IPS-15b (cell line): ENCODE measurements around the gene TCTN1.

Experiments
- H3K27me3 ChIP-seq: one replicate; pipeline ENCODE4 v1.6.1; 2013; ENCODE audit warnings: low read length; ENCODE audit not compliant: control insufficient read depth, insufficient read depth
- H3K36me3 ChIP-seq: one replicate; pipeline ENCODE4 v1.6.1; 2013; ENCODE audit warnings: low read length; ENCODE audit not compliant: control insufficient read depth, insufficient read depth
- H3K4me1 ChIP-seq: one replicate; pipeline ENCODE4 v1.6.1; 2013; ENCODE audit warnings: mild to moderate bottlenecking, low read length; ENCODE audit not compliant: control insufficient read depth, insufficient read depth
- H3K4me3 ChIP-seq: one replicate; pipeline ENCODE4 v1.5.1; 2013; ENCODE audit warnings: low read depth, low read length
- H3K9ac ChIP-seq: one replicate; pipeline ENCODE4 v1.6.1; 2013; ENCODE audit warnings: low read depth, mild to moderate bottlenecking, low read length
- H3K9me3 ChIP-seq: one replicate; pipeline ENCODE4 v1.6.1; 2013; ENCODE audit warnings: mild to moderate bottlenecking, low read length; ENCODE audit not compliant: control insufficient read depth, insufficient read depth

TCTN1 gene

GRCh38 chr12:110619534-110619953 is 5.6 kb downstream of the TCTN1 start:
- Histone ChIP-seq H3K4me1 (no peaks in the 10 kb centered on the region), H3K27me3 (no peaks in the 10 kb centered on the region), H3K9ac (no peak overlapping the region), H3K36me3 (no peaks in the 10 kb centered on the region), H3K9me3 (no peaks in the 10 kb centered on the region), H3K4me3 (no peak overlapping the region)

- H3K4me3 ChIP-seq = no peak overlapping the region
- no peak overlapping the region for H3K9ac ChIP-seq
- no peaks in the 10 kb centered on the region for H3K9me3 ChIP-seq
- no peaks in the 10 kb centered on the region for H3K36me3 ChIP-seq
- H3K4me1 ChIP-seq = no peaks in the 10 kb centered on the region
- no peaks in the 10 kb centered on the region for H3K27me3 ChIP-seq
Observed at GRCh38 chr12:110622582-110622981, 8.7 kb downstream of the TCTN1 start.

- Histone ChIP-seq H3K36me3 (no peaks in the 10 kb centered on the region), H3K9ac (no peak overlapping the region)
Observed at GRCh38 chr12:110627500-110628195, 13.7 kb downstream of the TCTN1 start.

GRCh38 chr12:110635055-110635454 is 21.1 kb downstream of the TCTN1 start:
- Histone ChIP-seq H3K9me3 (no peaks in the 10 kb centered on the region), H3K4me1 (no peaks in the 10 kb centered on the region), H3K36me3 (no peaks in the 10 kb centered on the region), H3K9ac (no peak overlapping the region), H3K27me3 (no peaks in the 10 kb centered on the region), H3K4me3 (no peak overlapping the region)

More at GRCh38 chr12:110627500-110628195, 13.7 kb downstream of the TCTN1 start:
- H3K4me3 ChIP-seq = no peak overlapping the region
- no peaks in the 10 kb centered on the region for H3K27me3 ChIP-seq
- H3K4me1 ChIP-seq = no peaks in the 10 kb centered on the region
- no peaks in the 10 kb centered on the region for H3K9me3 ChIP-seq

- no peaks in the 10 kb centered on the region for H3K4me1 ChIP-seq
- H3K36me3 ChIP-seq = no peaks in the 10 kb centered on the region
- no peak overlapping the region for H3K4me3 ChIP-seq
- H3K27me3 ChIP-seq = no peaks in the 10 kb centered on the region
- H3K9ac ChIP-seq = no peak overlapping the region
- no peaks in the 10 kb centered on the region for H3K9me3 ChIP-seq
Observed at GRCh38 chr12:110636516-110636915, 22.6 kb downstream of the TCTN1 start.

- no peaks in the 10 kb centered on the region for H3K36me3 ChIP-seq
- no peaks in the 10 kb centered on the region for H3K4me1 ChIP-seq
- H3K27me3 ChIP-seq = no peaks in the 10 kb centered on the region
- H3K9me3 ChIP-seq = no peaks in the 10 kb centered on the region
- H3K9ac ChIP-seq = no peak overlapping the region
- H3K4me3 ChIP-seq = no peak overlapping the region
Observed at GRCh38 chr12:110637869-110638441, 24.0 kb downstream of the TCTN1 start.

- no peaks in the 10 kb centered on the region for H3K27me3 ChIP-seq
- H3K9ac ChIP-seq = no peak overlapping the region
- no peaks in the 10 kb centered on the region for H3K9me3 ChIP-seq
- H3K4me3 ChIP-seq = no peak overlapping the region
- H3K36me3 ChIP-seq = no peaks in the 10 kb centered on the region
- H3K4me1 ChIP-seq = no peaks in the 10 kb centered on the region
Observed at GRCh38 chr12:110638796-110639195, 24.9 kb downstream of the TCTN1 start.

GRCh38 chr12:110639336-110640141 is 25.6 kb downstream of the TCTN1 start:
- H3K36me3 ChIP-seq = no peaks in the 10 kb centered on the region
- no peaks in the 10 kb centered on the region for H3K9me3 ChIP-seq
- no peaks in the 10 kb centered on the region for H3K4me1 ChIP-seq

GRCh38 chr12:110640275-110641025 is 26.5 kb downstream of the TCTN1 start:
- Histone ChIP-seq H3K9ac (no peak overlapping the region), H3K27me3 (no peaks in the 10 kb centered on the region), H3K9me3 (no peaks in the 10 kb centered on the region), H3K36me3 (no peaks in the 10 kb centered on the region), H3K4me3 (no peak overlapping the region), H3K4me1 (no peaks in the 10 kb centered on the region)

More at GRCh38 chr12:110639336-110640141, 25.6 kb downstream of the TCTN1 start:
- Histone ChIP-seq H3K4me3 (no peak overlapping the region), H3K9ac (no peak overlapping the region), H3K27me3 (no peaks in the 10 kb centered on the region)

- Histone ChIP-seq H3K4me1 (no peaks in the 10 kb centered on the region), H3K9ac (no peak overlapping the region), H3K27me3 (no peaks in the 10 kb centered on the region), H3K4me3 (no peak overlapping the region), H3K9me3 (no peaks in the 10 kb centered on the region), H3K36me3 (no peaks in the 10 kb centered on the region)
Observed at GRCh38 chr12:110641521-110641920, 27.6 kb downstream of the TCTN1 start.

GRCh38 chr12:110647631-110648040 is 33.7 kb downstream of the TCTN1 start:
- no peak overlapping the region for H3K9ac ChIP-seq
- H3K36me3 ChIP-seq = peaks cover 2% of the 10 kb centered on the region
- no peaks in the 10 kb centered on the region for H3K9me3 ChIP-seq
- H3K4me3 ChIP-seq = no peak overlapping the region
- H3K27me3 ChIP-seq = no peaks in the 10 kb centered on the region
- H3K4me1 ChIP-seq = no peaks in the 10 kb centered on the region
